SK-N-MC (cell line): ENCODE data around the gene RNU5D-1.
"Not testable (repeated sequence)": the region's sequence is repeated elsewhere in the genome, so short reads cannot be mapped to it uniquely, and the experiment has no call there.

Source experiments
- DNase-seq: peaks from one replicate; pipeline ENCODE4 v3.0.0-alpha.2; 2011; ENCODE audit warnings: low read depth, low spot score
- H3K27ac ChIP-seq: fragments of 200-600 bp; sonication (generic); 2 replicates; pipeline ENCODE4 v1.5.1; 2016; ENCODE audit warnings: mixed run types
- H3K36me3 ChIP-seq: fragments of 200-600 bp; sonication (generic); 2 replicates; pipeline ENCODE4 v1.6.1; 2017; ENCODE audit warnings: antibody characterized with exemption, low read length, mixed read lengths; ENCODE audit not compliant: insufficient read depth
- H3K4me3 ChIP-seq: fragments of 200-600 bp; sonication (generic); 2 replicates; pipeline ENCODE4 v1.5.1; 2016
- H3K9ac ChIP-seq: fragments of 200-600 bp; sonication (generic); 2 replicates; pipeline ENCODE4 v1.8.0; 2017; ENCODE audit warnings: mixed run types, mixed read lengths; ENCODE audit not compliant: insufficient read length
- H3K9me3 ChIP-seq: fragments of 200-600 bp; sonication (generic); 2 replicates; pipeline ENCODE4 v1.6.1; 2017; ENCODE audit warnings: low read depth, mild to moderate bottlenecking, antibody characterized with exemption, low read length, moderate library complexity, mixed read lengths
- EZH2 ChIP-seq: fragments of 200-600 bp; sonication (generic); IDR thresholded peaks from one replicate; pipeline ENCODE4 v1.6.1; 2017; ENCODE audit warnings: antibody characterized with exemption
- FOXP2 ChIP-seq: optimal IDR thresholded peaks from 2 replicates; pipeline ENCODE3; 2011; ENCODE audit warnings: mild to moderate bottlenecking, moderate library complexity; ENCODE audit not compliant: insufficient read depth; ENCODE audit errors: extremely low read length, control extremely low read depth
- POLR2AphosphoS5 ChIP-seq: IDR thresholded peaks from 2 replicates; pipeline ENCODE4 v1.6.1; 2012; ENCODE audit warnings: mild to moderate bottlenecking, low read depth, low read length, borderline replicate concordance

The RNU5D-1 gene

GRCh38 chr1:44775078-44775929 is 44.3 kb upstream of the RNU5D-1 start, which contains the start of gene RPS8:
Gene RPS8, plus strand, starts transcription at chr1:44775540. Its CDS starts 57 bp downstream, at chr1:44775597.
- Histone ChIP-seq H3K4me3 (peak within 1 kb of the TSS; percentile 91), H3K27ac (peak within 1 kb of the TSS; percentile 94), H3K9me3 (no peaks in the 10 kb centered on the region), H3K36me3 (peaks cover 46% of the 10 kb centered on the region), H3K9ac (peak within 1 kb of the TSS; percentile 100)
- TF ChIP-seq POLR2AphosphoS5, result peak; percentile 99
- TF ChIP-seq EZH2, result no peak
- peak; percentile 64 for DNase-seq

- not testable (repeated sequence) for DNase-seq, H3K9me3 ChIP-seq, H3K27ac ChIP-seq, H3K9ac ChIP-seq, H3K4me3 ChIP-seq
- peaks cover 51% of the 10 kb centered on the region for H3K36me3 ChIP-seq
Measured at GRCh38 chr1:44766421-44766820, 35.5 kb upstream of the RNU5D-1 start.

- TF ChIP-seq FOXP2, result no peak
- Histone ChIP-seq H3K9ac (no peak overlapping the region), H3K27ac (no peak overlapping the region), H3K4me3 (no peak overlapping the region), H3K36me3 (peaks cover 86% of the 10 kb centered on the region), H3K9me3 (no peaks in the 10 kb centered on the region)
- no peak for DNase-seq
Measured at GRCh38 chr1:44760876-44761275, 29.9 kb upstream of the RNU5D-1 start.

- no peak for TF ChIP-seq FOXP2
- no peak for TF ChIP-seq POLR2AphosphoS5
- TF ChIP-seq EZH2, result no peak
- Histone ChIP-seq H3K27ac (no peak overlapping the region), H3K9ac (no peak overlapping the region), H3K9me3 (no peaks in the 10 kb centered on the region), H3K36me3 (peaks cover 91% of the 10 kb centered on the region), H3K4me3 (no peak overlapping the region)
- no peak for DNase-seq
Measured at GRCh38 chr1:44759077-44759476, 28.1 kb upstream of the RNU5D-1 start.

- Histone ChIP-seq H3K27ac (no peak overlapping the region), H3K36me3 (peaks cover 91% of the 10 kb centered on the region), H3K4me3 (no peak overlapping the region), H3K9ac (no peak overlapping the region), H3K9me3 (no peaks in the 10 kb centered on the region)
- no peak for DNase-seq
- TF ChIP-seq FOXP2, result no peak
- no peak for TF ChIP-seq EZH2
- TF ChIP-seq POLR2AphosphoS5, result no peak
Measured at GRCh38 chr1:44757420-44757819, 26.4 kb upstream of the RNU5D-1 start.

- no peak for TF ChIP-seq POLR2AphosphoS5
- TF ChIP-seq EZH2, result no peak
- TF ChIP-seq FOXP2, result no peak
- no peak for DNase-seq
- Histone ChIP-seq H3K36me3 (peaks cover 73% of the 10 kb centered on the region), H3K4me3 (no peak overlapping the region), H3K9ac (no peak overlapping the region), H3K27ac (no peak overlapping the region), H3K9me3 (no peaks in the 10 kb centered on the region)
Measured at GRCh38 chr1:44747878-44748277, 16.9 kb upstream of the RNU5D-1 start.

GRCh38 chr1:44743211-44743610 is 12.2 kb upstream of the RNU5D-1 start:
- 0 out of 2 replicates have a peak overlapping the region, but pooled peaks have one; percentile 13 for H3K27ac ChIP-seq
- DNase-seq, result no peak
- H3K4me3 ChIP-seq, result no peak overlapping the region
- TF ChIP-seq EZH2 (no peak), FOXP2 (no peak), POLR2AphosphoS5 (no peak)
- no peaks in the 10 kb centered on the region for H3K9me3 ChIP-seq
- H3K36me3 ChIP-seq, result peaks cover 67% of the 10 kb centered on the region
- no peak overlapping the region for H3K9ac ChIP-seq

- TF ChIP-seq POLR2AphosphoS5, result no peak
- no peak for TF ChIP-seq FOXP2
- no peak for TF ChIP-seq EZH2
- Histone ChIP-seq H3K4me3 (peak overlapping the region; percentile 82), H3K27ac (peak overlapping the region; percentile 91), H3K9me3 (no peaks in the 10 kb centered on the region), H3K9ac (peak overlapping the region; percentile 93), H3K36me3 (peaks cover 39% of the 10 kb centered on the region)
- DNase-seq, result no peak
Measured at GRCh38 chr1:44740179-44740617, 9.2 kb upstream of the RNU5D-1 start.
